ENCODE data around the gene CERS1.

DNA sequence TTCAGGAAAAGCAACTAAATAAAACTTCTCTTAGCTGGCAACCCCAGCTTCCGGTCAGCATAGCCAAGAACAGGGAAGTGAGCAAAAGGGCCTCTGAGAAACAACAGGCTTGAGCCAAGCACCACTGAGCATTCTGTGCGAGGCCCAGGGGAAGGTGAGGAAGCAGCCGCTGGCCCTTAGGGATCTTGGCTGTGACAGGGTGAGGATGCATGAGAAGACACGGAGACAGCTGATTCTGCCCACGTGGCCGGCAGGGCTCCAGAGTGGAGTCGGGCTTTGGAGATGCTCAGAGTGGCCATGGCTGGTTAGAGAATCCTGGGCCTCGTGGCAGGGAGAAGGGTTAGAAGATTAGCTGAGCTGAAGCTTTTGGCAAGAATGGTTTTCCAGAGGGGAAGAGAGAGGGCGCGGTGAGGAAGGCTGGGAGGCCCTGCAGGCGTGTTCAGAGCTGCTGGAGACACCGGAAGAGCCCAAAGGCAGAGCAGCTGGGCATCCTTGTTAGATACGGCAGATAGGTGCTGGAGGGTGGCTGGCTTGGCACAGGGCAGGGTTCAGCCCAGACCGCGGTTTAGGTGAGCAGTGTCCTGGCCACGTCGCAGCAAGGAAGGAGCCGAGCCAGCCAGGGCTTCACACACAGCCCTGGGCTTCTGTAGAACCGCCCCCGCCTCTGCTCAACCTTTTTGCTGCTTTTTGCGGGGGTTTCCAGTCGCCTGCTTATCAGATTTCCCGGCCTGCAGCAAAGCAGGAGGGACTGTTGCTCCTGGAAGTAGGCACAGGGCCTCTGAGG lies 46.9 kb downstream of the CERS1 start:
- TF ChIP-seq, protein P1, sequence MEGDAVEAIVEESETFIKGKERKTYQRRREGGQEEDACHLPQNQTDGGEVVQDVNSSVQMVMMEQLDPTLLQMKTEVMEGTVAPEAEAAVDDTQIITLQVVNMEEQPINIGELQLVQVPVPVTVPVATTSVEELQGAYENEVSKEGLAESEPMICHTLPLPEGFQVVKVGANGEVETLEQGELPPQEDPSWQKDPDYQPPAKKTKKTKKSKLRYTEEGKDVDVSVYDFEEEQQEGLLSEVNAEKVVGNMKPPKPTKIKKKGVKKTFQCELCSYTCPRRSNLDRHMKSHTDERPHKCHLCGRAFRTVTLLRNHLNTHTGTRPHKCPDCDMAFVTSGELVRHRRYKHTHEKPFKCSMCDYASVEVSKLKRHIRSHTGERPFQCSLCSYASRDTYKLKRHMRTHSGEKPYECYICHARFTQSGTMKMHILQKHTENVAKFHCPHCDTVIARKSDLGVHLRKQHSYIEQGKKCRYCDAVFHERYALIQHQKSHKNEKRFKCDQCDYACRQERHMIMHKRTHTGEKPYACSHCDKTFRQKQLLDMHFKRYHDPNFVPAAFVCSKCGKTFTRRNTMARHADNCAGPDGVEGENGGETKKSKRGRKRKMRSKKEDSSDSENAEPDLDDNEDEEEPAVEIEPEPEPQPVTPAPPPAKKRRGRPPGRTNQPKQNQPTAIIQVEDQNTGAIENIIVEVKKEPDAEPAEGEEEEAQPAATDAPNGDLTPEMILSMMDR (IDR thresholded peaks at IDR 0.05), result no peak
- TF ChIP-seq POLR2A (IDR thresholded peaks at IDR 0.05), result no peak

Measured in right lobe of liver (tissue), 4 donors.